CD14-positive monocyte (primary cell): ENCODE results near the gene ARFGEF3. TPM values are rescaled to one million over a fixed set of nuclear protein-coding genes. Genes with fewer than 3 reads are reported as not detected.
A peak's percentile ranks its signal among the peaks of the same experiment; 100 is the strongest.

ENCODE experiments used
- DNase-seq, 3 donors: peaks; one replicate each; pipeline ENCODE4 v3.0.0-alpha.2; 2011 to 2022
- H2AFZ ChIP-seq: 2 replicates; pipeline ENCODE4 v1.6.0; 2012; ENCODE audit warnings: mild to moderate bottlenecking, low read depth, low read length, inconsistent platforms; ENCODE audit not compliant: insufficient read depth, poor library complexity, severe bottlenecking
- H3K27ac ChIP-seq, 2 donors: 1 replicate in 1 of 2; 2 replicates in 1 of 2; pipeline ENCODE4 v1.5.1; 2012 to 2013; ENCODE audit warnings: low read length in 2 of 2, control low read depth in 1 of 2, inconsistent platforms in 1 of 2, low read depth in 1 of 2, mild to moderate bottlenecking in 1 of 2
- H3K27me3 ChIP-seq, 2 donors: one replicate each; pipeline versions ENCODE4 v1.6.0 to v1.6.1; 2011 to 2013; ENCODE audit warnings: low read length in 2 of 2; ENCODE audit not compliant: control insufficient read depth in 2 of 2, insufficient read depth in 2 of 2
- H3K36me3 ChIP-seq, 2 donors: replicated peaks in 1 of 2; 1 replicate in 1 of 2; 2 replicates in 1 of 2; pipeline versions ENCODE4 v1.5.1 to v1.6.1; 2012 to 2013; ENCODE audit warnings: low read length in 2 of 2, control low read depth in 1 of 2, inconsistent platforms in 1 of 2, mild to moderate bottlenecking in 1 of 2; ENCODE audit not compliant: insufficient read depth in 2 of 2, control insufficient read depth in 1 of 2
- H3K4me1 ChIP-seq, 2 donors: 1 replicate in 1 of 2; 2 replicates in 1 of 2; pipeline versions ENCODE4 v1.5.1 to v1.6.1; 2012 to 2013; ENCODE audit warnings: low read length in 2 of 2, control low read depth in 1 of 2, inconsistent platforms in 1 of 2, mild to moderate bottlenecking in 1 of 2, moderate library complexity in 1 of 2; ENCODE audit not compliant: insufficient read depth in 2 of 2, control insufficient read depth in 1 of 2
- H3K4me2 ChIP-seq: replicated peaks from 2 replicates; pipeline ENCODE3; 2012; ENCODE audit warnings: low read length, moderate library complexity, mild to moderate bottlenecking; ENCODE audit not compliant: poor library complexity, severe bottlenecking; ENCODE audit errors: extremely low read depth
- H3K4me3 ChIP-seq, 3 experiments: fragments of 200-600 bp in 1 of 3; sonication (generic) in 1 of 3; replicated peaks in 1 of 3; 1 replicate in 2 of 3; 2 replicates in 1 of 3; pipeline ENCODE4 v1.5.1; 2011 to 2013; ENCODE audit warnings: low read length in 3 of 3, mild to moderate bottlenecking in 3 of 3, control low read depth in 2 of 3, low read depth in 2 of 3, inconsistent platforms in 1 of 3, moderate library complexity in 1 of 3
- H3K79me2 ChIP-seq: 2 replicates; pipeline ENCODE4 v1.6.0; 2012; ENCODE audit warnings: mild to moderate bottlenecking, control low read depth, inconsistent platforms, low read length, moderate library complexity; ENCODE audit not compliant: insufficient read depth
- H3K9ac ChIP-seq: 2 replicates; pipeline ENCODE4 v1.6.0; 2017; ENCODE audit warnings: low read length, mild to moderate bottlenecking; ENCODE audit not compliant: insufficient read depth, poor library complexity, severe bottlenecking
- H3K9me3 ChIP-seq, 2 donors: replicated peaks in 1 of 2; 1 replicate in 1 of 2; 2 replicates in 1 of 2; pipeline versions ENCODE4 v1.5.1 to v1.6.1; 2012 to 2013; ENCODE audit warnings: low read length in 2 of 2, control low read depth in 1 of 2; ENCODE audit not compliant: control insufficient read depth in 1 of 2, insufficient read depth in 1 of 2
- H4K20me1 ChIP-seq: 2 replicates; pipeline ENCODE4 v1.6.0; 2012; ENCODE audit warnings: mild to moderate bottlenecking, low read length, control low read depth, moderate library complexity; ENCODE audit not compliant: insufficient read depth
- H3K27ac Mint-ChIP-seq, 7 donors: one replicate each; pipeline ENCODE4 v1.8.0; 2020; ENCODE audit warnings: mild to moderate bottlenecking in 7 of 7, mixed read lengths in 7 of 7, moderate library complexity in 6 of 7, inconsistent platforms in 2 of 7
- H3K27me3 Mint-ChIP-seq, 3 donors: one replicate each; pipeline ENCODE4 v1.8.0; 2021 to 2022; ENCODE audit warnings: low read depth in 3 of 3, mild to moderate bottlenecking in 3 of 3, mixed read lengths in 3 of 3, moderate library complexity in 3 of 3, inconsistent platforms in 1 of 3
- H3K36me3 Mint-ChIP-seq, 2 donors: one replicate each; pipeline ENCODE4 v1.8.0; 2020; ENCODE audit warnings: mixed read lengths in 2 of 2, inconsistent platforms in 1 of 2, mild to moderate bottlenecking in 1 of 2
- H3K4me1 Mint-ChIP-seq: one replicate; pipeline ENCODE4 v1.8.0; 2020; ENCODE audit warnings: mild to moderate bottlenecking, mixed read lengths
- H3K4me3 Mint-ChIP-seq, 2 donors: one replicate each; pipeline ENCODE4 v1.8.0; 2020; ENCODE audit warnings: mild to moderate bottlenecking in 2 of 2, mixed read lengths in 2 of 2, moderate library complexity in 1 of 2
- H3K9me3 Mint-ChIP-seq, 7 donors: one replicate each; pipeline ENCODE4 v1.8.0; 2020 to 2022; ENCODE audit warnings: mixed read lengths in 7 of 7, mild to moderate bottlenecking in 6 of 7, moderate library complexity in 6 of 7, inconsistent platforms in 2 of 7
- CTCF ChIP-seq: fragments of 200-600 bp; IDR thresholded peaks from one replicate; pipeline ENCODE4 v1.8.0; 2022; ENCODE audit warnings: antibody characterized with exemption, mild to moderate bottlenecking
- WGBS: methylation state at CpG from one replicate; pipeline ENCODE4 v1.1.5; 2013; ENCODE audit warnings: missing lambda C conversion rate; ENCODE audit not compliant: insufficient coverage; 5-methylcytosine and 5-hydroxymethylcytosine counted together
- intact Hi-C, 2 donors: fragments of 100-400 bp; cut with micrococcal nuclease; formaldehyde crosslinking; loops; one replicate each; pipeline versions ENCODE4 v1.15.0 to v1.15.1; 2023
- polyA plus RNA-seq, 3 donors: library from polyadenylated mRNA; depleted of rRNA in 1 of 3; unstranded in 2 of 3; stranded (reverse) in 1 of 3; fragments of 300-500 nt in 2 of 3; fragments of >200 nt in 1 of 3; fragmentation: Illumina TruSeq in 2 of 3; gene quantifications; 1 replicate in 2 of 3; 2 replicates in 1 of 3; pipeline ENCODE4 v1.2.3, GENCODE V29; 2012 to 2021

ARFGEF3 gene
- polyA plus RNA-seq, 3 donors = not detected

DNA sequence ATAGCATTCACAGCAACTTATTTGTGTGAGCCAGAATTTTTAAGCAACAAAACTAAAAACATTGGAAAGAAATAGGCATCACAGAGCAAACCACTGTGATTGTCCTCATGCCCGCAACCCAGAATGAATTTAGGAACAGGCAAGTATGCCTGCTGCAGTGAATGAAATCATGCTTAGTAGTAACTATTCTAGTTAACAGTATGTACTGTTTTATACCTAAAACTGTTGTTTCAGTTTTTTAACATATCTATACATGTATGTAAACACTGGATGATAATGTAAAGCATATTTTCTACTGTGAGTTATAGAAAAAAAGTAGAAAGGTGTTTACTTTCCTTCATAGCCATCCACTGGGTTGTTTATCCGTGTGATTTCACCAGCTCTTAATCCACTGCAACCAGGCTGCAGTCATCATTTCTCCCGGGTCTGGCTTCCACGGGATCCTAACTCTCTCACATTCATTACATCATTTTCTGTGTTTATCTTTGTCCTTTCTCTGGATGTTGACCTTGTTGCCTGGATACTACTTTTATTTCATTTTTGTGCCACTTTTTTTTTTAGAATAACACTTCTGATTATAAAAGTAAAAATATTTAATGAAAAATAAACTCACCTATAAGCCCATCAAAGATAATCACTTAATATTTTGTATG, 3.6 kb upstream of the ARFGEF3 start:
- no peaks in the 10 kb centered on the region for H4K20me1 ChIP-seq
- no peak for DNase-seq
- Mint-ChIP-seq H3K9me3 (peaks cover 4 to 18% (median 12%) of the 10 kb centered on the region in 7 donors), H3K27me3 (peaks cover 46 to 65% (median 48%) of the 10 kb centered on the region in 3 donors), H3K36me3 (peaks cover 3 to 14% of the 10 kb centered on the region in 2 donors), H3K4me3 (peak overlapping the region in 1 of 2 donors; percentile 8), H3K4me1 (peaks cover 15% of the 10 kb centered on the region), H3K27ac (no peak overlapping the region)
- peaks cover 49 to 62% of the 10 kb centered on the region in 2 donors for H3K27me3 ChIP-seq
- TF ChIP-seq CTCF = no peak
- peaks cover 0 to 24% of the 10 kb centered on the region in 2 donors for H3K9me3 ChIP-seq
- no peaks in the 10 kb centered on the region for H3K79me2 ChIP-seq
- H3K36me3 ChIP-seq = no peaks in the 10 kb centered on the region
- peaks cover 10 to 15% of the 10 kb centered on the region in 2 donors for H3K4me1 ChIP-seq
- H3K4me2 ChIP-seq = no peak overlapping the region
- H3K4me3 ChIP-seq = no peak overlapping the region
- H3K9ac ChIP-seq = no peak overlapping the region
- no peak overlapping the region for H3K27ac ChIP-seq
- intact Hi-C loops = no loop called here
- H2AFZ ChIP-seq = no peak overlapping the region
- WGBS = 75% methylated on average over 2 of the region's 4 CpGs

GRCh38 chr6:138159246-138159645, 2.5 kb upstream of the ARFGEF3 start:
- H3K27ac ChIP-seq = no peak overlapping the region
- Mint-ChIP-seq H3K9me3 (peaks cover 0 to 14% (median 6%) of the 10 kb centered on the region in 7 donors), H3K27ac (no peak overlapping the region), H3K4me1 (peaks cover 16% of the 10 kb centered on the region), H3K36me3 (peaks cover 3 to 14% of the 10 kb centered on the region in 2 donors), H3K4me3 (no peak overlapping the region), H3K27me3 (peaks cover 56 to 75% (median 57%) of the 10 kb centered on the region in 3 donors)
- no peaks in the 10 kb centered on the region for H4K20me1 ChIP-seq
- no peaks in the 10 kb centered on the region for H3K79me2 ChIP-seq
- H3K4me2 ChIP-seq = no peak overlapping the region
- no CpG with 5 or more reads among the region's 2 CpGs for WGBS
- no peak overlapping the region for H3K4me3 ChIP-seq
- no peak overlapping the region for H3K9ac ChIP-seq
- H2AFZ ChIP-seq = no peak overlapping the region
- no peak for TF ChIP-seq CTCF
- H3K27me3 ChIP-seq = peaks cover 57 to 72% of the 10 kb centered on the region in 2 donors
- no peaks in the 10 kb centered on the region for H3K36me3 ChIP-seq
- peaks cover 0 to 19% of the 10 kb centered on the region in 2 donors for H3K9me3 ChIP-seq
- DNase-seq = no peak
- peaks cover 10 to 15% of the 10 kb centered on the region in 2 donors for H3K4me1 ChIP-seq
- intact Hi-C loops = no loop called here
